NCI-H2196 treated with DMSO at 0.1 percent for 48 hours (cell line): ENCODE results near the gene ZNF618.
"Not testable (repeated sequence)": the region's sequence is repeated elsewhere in the genome, so short reads cannot be mapped to it uniquely, and the experiment has no call there.

Experiments
- DNase-seq: peaks from one replicate; lab custom pipeline; 2025; ENCODE audit not compliant: unreplicated experiment; lab: John Stamatoyannopoulos, UW

The ZNF618 gene

GRCh38 chr9:114076237-114077161 is 200.4 kb downstream of the ZNF618 start:
- no peak for DNase-seq

- no peak for DNase-seq
These were observed 201.2 kb downstream of the ZNF618 start for GRCh38 chr9:114077162-114077837.

- DNase-seq: no peak
These were observed 202.1 kb downstream of the ZNF618 start, which contains the start of gene AMBP for GRCh38 chr9:114078021-114078780. Gene AMBP (minus strand): TSS chr9:114078300. CDS start chr9:114078209, 91 bp downstream.

GRCh38 chr9:114078781-114079156 is 202.7 kb downstream of the ZNF618 start:
- DNase-seq: no peak

GRCh38 chr9:114080195-114080772 is 204.2 kb downstream of the ZNF618 start:
- DNase-seq: no peak

GRCh38 chr9:114080773-114081440 is 204.8 kb downstream of the ZNF618 start:
- DNase-seq: no peak

- DNase-seq: no peak
These were observed 205.4 kb downstream of the ZNF618 start for GRCh38 chr9:114081441-114082016.

GRCh38 chr9:114082017-114082762 is 206.1 kb downstream of the ZNF618 start:
- DNase-seq: peak; percentile 68

GRCh38 chr9:114082763-114083412 is 206.8 kb downstream of the ZNF618 start:
- DNase-seq: not testable (repeated sequence)

- no peak for DNase-seq
These were observed 207.6 kb downstream of the ZNF618 start for GRCh38 chr9:114083666-114084065.

- no peak for DNase-seq
These were observed 208.4 kb downstream of the ZNF618 start for GRCh38 chr9:114084282-114085073.

- no peak for DNase-seq
These were observed 209.3 kb downstream of the ZNF618 start for GRCh38 chr9:114085387-114085789.

GRCh38 chr9:114086009-114086408 is 209.9 kb downstream of the ZNF618 start:
- no peak for DNase-seq

- no peak for DNase-seq
These were observed 210.5 kb downstream of the ZNF618 start for GRCh38 chr9:114086607-114087006.

- DNase-seq: no peak
These were observed 211.6 kb downstream of the ZNF618 start for GRCh38 chr9:114087721-114088120.

- no peak for DNase-seq
These were observed 212.6 kb downstream of the ZNF618 start for GRCh38 chr9:114088571-114089170.

- no peak for DNase-seq
These were observed 213.2 kb downstream of the ZNF618 start for GRCh38 chr9:114089206-114089840.
